Breast epithelium (tissue), 4 donors: ENCODE measurements around the gene TRIM4. TPM values are rescaled to one million over a fixed set of nuclear protein-coding genes. Genes with fewer than 3 reads are reported as not detected.
A peak's percentile ranks its signal among the peaks of the same experiment; 100 is the strongest.
"Not testable (repeated sequence)": the region's sequence is repeated elsewhere in the genome, so short reads cannot be mapped to it uniquely, and the experiment has no call there.

Experiments used
- DNase-seq, 2 donors: peaks; one replicate each; pipeline ENCODE4 v3.0.0-alpha.2; 2019; ENCODE audit warnings: low spot score in 2 of 2
- H3K27ac ChIP-seq, 2 donors: fragments of 200-600 bp; sonication (generic) in 1 of 2; one replicate each; pipeline ENCODE4 v1.5.1; 2016 to 2019; ENCODE audit warnings: mild to moderate bottlenecking in 1 of 2
- H3K27me3 ChIP-seq, 2 donors: fragments of 200-600 bp; sonication (generic) in 1 of 2; one replicate each; pipeline versions ENCODE4 v1.5.1 to v1.6.0; 2017 to 2019; ENCODE audit warnings: control low read depth in 1 of 2, mild to moderate bottlenecking in 1 of 2
- H3K36me3 ChIP-seq: fragments of 200-600 bp; one replicate; pipeline ENCODE4 v1.5.1; 2019
- H3K4me1 ChIP-seq, 2 donors: fragments of 200-600 bp; sonication (generic); one replicate each; pipeline ENCODE4 v1.5.1; 2016 to 2019; ENCODE audit warnings: control low read depth in 1 of 2
- H3K4me3 ChIP-seq, 3 donors: fragments of 200-600 bp; sonication (generic); 1 replicate in 2 of 3; 2 replicates in 1 of 3; pipeline ENCODE4 v1.5.1; 2016 to 2019; ENCODE audit warnings: mild to moderate bottlenecking in 3 of 3, moderate library complexity in 2 of 3
- H3K9me3 ChIP-seq, 2 donors: fragments of 200-600 bp; sonication (generic) in 1 of 2; one replicate each; pipeline ENCODE4 v1.5.1; 2016 to 2019; ENCODE audit warnings: control low read depth in 1 of 2
- CTCF ChIP-seq, 3 donors: fragments of 450-650 bp; IDR thresholded peaks; one replicate each; pipeline ENCODE4 v1.5.1; 2016 to 2017; ENCODE audit warnings: antibody characterized with exemption in 3 of 3, mild to moderate bottlenecking in 3 of 3, moderate library complexity in 3 of 3
- POLR2A ChIP-seq: fragments of 450-650 bp; IDR thresholded peaks from one replicate; pipeline ENCODE4 v1.6.1; 2016; ENCODE audit warnings: antibody characterized with exemption, mild to moderate bottlenecking, moderate library complexity
- POLR2AphosphoS5 ChIP-seq, 3 donors: sonication (generic); formaldehyde crosslinking; IDR thresholded peaks; one replicate each; pipeline ENCODE4 v1.6.1; 2017; ENCODE audit warnings: antibody characterized with exemption in 3 of 3
- intact Hi-C: fragments of 100-400 bp; cut with DNase I; formaldehyde crosslinking; loops from one replicate; pipeline ENCODE4 v1.15.1; 2023; ENCODE audit warnings: low total_unique reads
- total RNA-seq, 3 donors: library from RNA; depleted of rRNA; stranded (reverse); fragments of >200 nt; gene quantifications; one replicate each; pipeline ENCODE4 v1.1.0, GENCODE V29; 2016

The TRIM4 gene
- total RNA-seq, 3 donors from 2014 or later, result 46.1 to 65.9 (median 57.7) TPM

GRCh38 chr7:99949645-99950228 lies 30.4 kb upstream of the TRIM4 start:
- H3K4me1 ChIP-seq, result peaks cover 3 to 5% of the 10 kb centered on the region in 2 donors
- H3K27me3 ChIP-seq, result no peaks in the 10 kb centered on the region
- DNase-seq, result no peak
- no peak overlapping the region for H3K4me3 ChIP-seq
- no peaks in the 10 kb centered on the region for H3K36me3 ChIP-seq
- peaks cover 0 to 4% of the 10 kb centered on the region in 2 donors for H3K9me3 ChIP-seq
- intact Hi-C loops, result no loop called here
- H3K27ac ChIP-seq, result peak overlapping the region; percentile 69 to 82
- TF ChIP-seq CTCF (IDR thresholded peaks at IDR 0.05) (peak; percentile 57 to 75 (median 66)), POLR2A (no peak), POLR2AphosphoS5 (IDR thresholded peaks at IDR 0.05) (peak in 1 of 3 donors; percentile 20)

GRCh38 chr7:99947608-99948007 lies 28.3 kb upstream of the TRIM4 start:
- no peaks in the 10 kb centered on the region for H3K36me3 ChIP-seq
- H3K4me3 ChIP-seq, result no peak overlapping the region
- no peak for TF ChIP-seq CTCF (IDR thresholded peaks at IDR 0.05)
- TF ChIP-seq POLR2AphosphoS5 (IDR thresholded peaks at IDR 0.05), result no peak
- no peak for TF ChIP-seq POLR2A
- intact Hi-C loops, result no loop called here
- peaks cover 0 to 5% of the 10 kb centered on the region in 2 donors for H3K4me1 ChIP-seq
- no peak for DNase-seq
- peak overlapping the region; percentile 40 to 52 for H3K27ac ChIP-seq
- H3K9me3 ChIP-seq, result peaks cover 0 to 4% of the 10 kb centered on the region in 2 donors
- H3K27me3 ChIP-seq, result no peaks in the 10 kb centered on the region

GRCh38 chr7:99944497-99945070 lies 25.3 kb upstream of the TRIM4 start:
- no peak for DNase-seq
- intact Hi-C loops, result no loop called here
- Histone ChIP-seq H3K36me3 (no peaks in the 10 kb centered on the region), H3K27ac (peak overlapping the region; percentile 80 to 82), H3K4me1 (peaks cover 0 to 5% of the 10 kb centered on the region in 2 donors), H3K4me3 (no peak overlapping the region), H3K9me3 (no peaks in the 10 kb centered on the region), H3K27me3 (no peaks in the 10 kb centered on the region)
- TF ChIP-seq POLR2AphosphoS5 (IDR thresholded peaks at IDR 0.05), result no peak
- TF ChIP-seq CTCF (IDR thresholded peaks at IDR 0.05), result no peak
- TF ChIP-seq POLR2A, result no peak

GRCh38 chr7:99943641-99944496 lies 24.5 kb upstream of the TRIM4 start:
- TF ChIP-seq POLR2AphosphoS5 (IDR thresholded peaks at IDR 0.05), result peak in 1 of 3 donors; percentile 10
- TF ChIP-seq POLR2A, result no peak
- Histone ChIP-seq H3K36me3 (no peaks in the 10 kb centered on the region), H3K27ac (peak overlapping the region; percentile 80 to 82), H3K9me3 (peaks cover 0 to 3% of the 10 kb centered on the region in 2 donors), H3K4me1 (peaks cover 0 to 5% of the 10 kb centered on the region in 2 donors), H3K4me3 (no peak overlapping the region), H3K27me3 (no peaks in the 10 kb centered on the region)
- DNase-seq, result peak in 1 of 2 donors; percentile 48
- intact Hi-C loops, result no loop called here

GRCh38 chr7:99938296-99938695 lies 19.0 kb upstream of the TRIM4 start:
- DNase-seq, result no peak
- H3K27me3 ChIP-seq, result no peaks in the 10 kb centered on the region
- intact Hi-C loops, result no loop called here
- H3K4me1 ChIP-seq, result no peaks in the 10 kb centered on the region
- no peak for TF ChIP-seq POLR2A
- peaks cover 6 to 9% of the 10 kb centered on the region in 2 donors for H3K9me3 ChIP-seq
- H3K27ac ChIP-seq, result no peak overlapping the region
- no peaks in the 10 kb centered on the region for H3K36me3 ChIP-seq
- no peak overlapping the region for H3K4me3 ChIP-seq

GRCh38 chr7:99935009-99935408 lies 15.7 kb upstream of the TRIM4 start:
- DNase-seq, H3K27ac ChIP-seq, H3K36me3 ChIP-seq, H3K4me1 ChIP-seq, H3K4me3 ChIP-seq, H3K27me3 ChIP-seq, intact Hi-C loops, H3K9me3 ChIP-seq: not testable (repeated sequence)
